ENCODE results near the gene GDPD5.
A peak's percentile ranks its signal among the peaks of the same experiment; 100 is the strongest.

The GDPD5 gene

GRCh38 chr11:75548595-75549272 is 23.0 kb upstream of the GDPD5 start:
- Histone ChIP-seq H4K20me1 (ENCODE audit: low read depth, low read length) (no peaks in the 10 kb centered on the region), H3K36me3 (ENCODE audit: low read length) (no peaks in the 10 kb centered on the region), H3K4me3 (ENCODE audit: insufficient read depth, low read length, poor library complexity, severe bottlenecking) (no peak overlapping the region), H3K9me2 (replicated peaks; ENCODE audit: insufficient read depth, low read length) (no peaks in the 10 kb centered on the region), H3F3A (ENCODE audit: insufficient read depth) (no peaks in the 10 kb centered on the region), H3K27ac (ENCODE audit: low read depth, low read length) (no peak overlapping the region), H2AFZ (ENCODE audit: low read depth, low read length, severe bottlenecking) (no peak overlapping the region), H3K27me3 (ENCODE audit: low read length) (no peaks in the 10 kb centered on the region), H3K9me3 (ENCODE audit: insufficient read depth, low read length) (no peaks in the 10 kb centered on the region), H3K79me2 (ENCODE audit: insufficient read depth, low read length) (no peaks in the 10 kb centered on the region), H3K9ac (ENCODE audit: low read length) (no peak overlapping the region), H3K4me2 (ENCODE audit: low read depth, low read length, poor library complexity, severe bottlenecking) (no peak overlapping the region)
- TF ChIP-seq, protein P1, sequence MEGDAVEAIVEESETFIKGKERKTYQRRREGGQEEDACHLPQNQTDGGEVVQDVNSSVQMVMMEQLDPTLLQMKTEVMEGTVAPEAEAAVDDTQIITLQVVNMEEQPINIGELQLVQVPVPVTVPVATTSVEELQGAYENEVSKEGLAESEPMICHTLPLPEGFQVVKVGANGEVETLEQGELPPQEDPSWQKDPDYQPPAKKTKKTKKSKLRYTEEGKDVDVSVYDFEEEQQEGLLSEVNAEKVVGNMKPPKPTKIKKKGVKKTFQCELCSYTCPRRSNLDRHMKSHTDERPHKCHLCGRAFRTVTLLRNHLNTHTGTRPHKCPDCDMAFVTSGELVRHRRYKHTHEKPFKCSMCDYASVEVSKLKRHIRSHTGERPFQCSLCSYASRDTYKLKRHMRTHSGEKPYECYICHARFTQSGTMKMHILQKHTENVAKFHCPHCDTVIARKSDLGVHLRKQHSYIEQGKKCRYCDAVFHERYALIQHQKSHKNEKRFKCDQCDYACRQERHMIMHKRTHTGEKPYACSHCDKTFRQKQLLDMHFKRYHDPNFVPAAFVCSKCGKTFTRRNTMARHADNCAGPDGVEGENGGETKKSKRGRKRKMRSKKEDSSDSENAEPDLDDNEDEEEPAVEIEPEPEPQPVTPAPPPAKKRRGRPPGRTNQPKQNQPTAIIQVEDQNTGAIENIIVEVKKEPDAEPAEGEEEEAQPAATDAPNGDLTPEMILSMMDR (IDR thresholded peaks at IDR 0.05; ENCODE audit: insufficient read depth, low read length, poor library complexity, severe bottlenecking): no peak

- H3K9me2 ChIP-seq (replicated peaks; ENCODE audit: insufficient read depth, low read length): no peaks in the 10 kb centered on the region
- H2AFZ ChIP-seq (ENCODE audit: low read depth, low read length, severe bottlenecking): no peak overlapping the region
- no peak overlapping the region for H3K27ac ChIP-seq (ENCODE audit: low read depth, low read length)
- no peaks in the 10 kb centered on the region for H3K36me3 ChIP-seq (ENCODE audit: low read length)
- H3F3A ChIP-seq (ENCODE audit: insufficient read depth): no peaks in the 10 kb centered on the region
- H3K79me2 ChIP-seq (ENCODE audit: insufficient read depth, low read length): no peaks in the 10 kb centered on the region
- no peaks in the 10 kb centered on the region for H3K9me3 ChIP-seq (ENCODE audit: insufficient read depth, low read length)
- no peak for TF ChIP-seq EZH2phosphoT487 (conservative IDR thresholded peaks at IDR 0.05; ENCODE audit: low read length)
- TF ChIP-seq, protein P1 (IDR thresholded peaks at IDR 0.05; ENCODE audit: insufficient read depth, low read length, poor library complexity, severe bottlenecking): peak; percentile 66
- H4K20me1 ChIP-seq (ENCODE audit: low read depth, low read length): no peaks in the 10 kb centered on the region
- no peaks in the 10 kb centered on the region for H3K27me3 ChIP-seq (ENCODE audit: low read length)
- H3K4me3 ChIP-seq (ENCODE audit: insufficient read depth, low read length, poor library complexity, severe bottlenecking): no peak overlapping the region
- H3K4me2 ChIP-seq (ENCODE audit: low read depth, low read length, poor library complexity, severe bottlenecking): no peak overlapping the region
- no peak overlapping the region for H3K9ac ChIP-seq (ENCODE audit: low read length)
Observed at GRCh38 chr11:75547617-75548058, 21.9 kb upstream of the GDPD5 start.

DNA sequence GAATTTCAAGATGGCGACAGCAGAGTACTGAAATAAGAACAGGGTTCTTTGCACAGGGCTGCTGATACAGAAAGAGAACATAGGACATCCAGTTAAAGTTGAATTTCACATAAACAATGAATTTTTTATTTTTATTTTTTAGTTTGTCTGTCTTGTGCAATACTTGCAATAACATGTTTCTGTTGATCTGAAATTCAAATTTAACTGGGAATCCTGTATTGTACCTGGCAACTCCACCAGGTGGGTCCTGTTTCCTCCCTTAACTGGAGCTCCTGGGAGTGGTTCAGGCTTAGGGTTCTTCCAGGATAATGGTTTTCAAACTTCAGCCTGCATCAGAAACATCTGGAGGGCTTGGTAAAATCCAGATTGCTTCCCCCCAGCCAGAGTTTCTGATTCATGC is 21.4 kb upstream of the GDPD5 start:
- no peaks in the 10 kb centered on the region for H3K27me3 ChIP-seq (ENCODE audit: low read length)
- H3K27ac ChIP-seq (ENCODE audit: low read depth, low read length): no peak overlapping the region
- no peaks in the 10 kb centered on the region for H3K36me3 ChIP-seq (ENCODE audit: low read length)
- TF ChIP-seq EZH2phosphoT487 (conservative IDR thresholded peaks at IDR 0.05; ENCODE audit: low read length): no peak
- TF ChIP-seq, protein P1 (IDR thresholded peaks at IDR 0.05; ENCODE audit: insufficient read depth, low read length, poor library complexity, severe bottlenecking): no peak
- no peaks in the 10 kb centered on the region for H4K20me1 ChIP-seq (ENCODE audit: low read depth, low read length)
- H3F3A ChIP-seq (ENCODE audit: insufficient read depth): no peaks in the 10 kb centered on the region
- H3K9ac ChIP-seq (ENCODE audit: low read length): no peak overlapping the region
- no peaks in the 10 kb centered on the region for H3K9me3 ChIP-seq (ENCODE audit: insufficient read depth, low read length)
- no peak overlapping the region for H3K4me2 ChIP-seq (ENCODE audit: low read depth, low read length, poor library complexity, severe bottlenecking)
- H2AFZ ChIP-seq (ENCODE audit: low read depth, low read length, severe bottlenecking): no peak overlapping the region
- no peaks in the 10 kb centered on the region for H3K9me2 ChIP-seq (replicated peaks; ENCODE audit: insufficient read depth, low read length)
- H3K79me2 ChIP-seq (ENCODE audit: insufficient read depth, low read length): no peaks in the 10 kb centered on the region
- H3K4me3 ChIP-seq (ENCODE audit: insufficient read depth, low read length, poor library complexity, severe bottlenecking): no peak overlapping the region
